ENCODE results near the gene MARCO. TPM values are rescaled to one million over a fixed set of nuclear protein-coding genes. Genes with fewer than 3 reads are reported as not detected.

Gene MARCO
- total RNA-seq, 4 donors from 2014 or later, result 0.87 to 23.7 (median 2.9) TPM

GRCh38 chr2:119012345-119013301, 70.6 kb downstream of the MARCO start:
- TF ChIP-seq CTCF (IDR thresholded peaks at IDR 0.05) (no peak), POLR2A (IDR thresholded peaks at IDR 0.05) (no peak)
- intact Hi-C loops (cut with DNase I), result loop anchor here (10.0 kb wide), 1 partner anchor 128 kb away; no protein-coding TSS in a partner anchor
- H3K27ac ChIP-seq, result no peak overlapping the region
- peaks cover 0 to 6% (median 0%) of the 10 kb centered on the region in 3 donors for H3K4me1 ChIP-seq
- no peaks in the 10 kb centered on the region for H3K36me3 ChIP-seq
- H3K4me3 ChIP-seq, result no peak overlapping the region
- peaks cover 0 to 69% (median 0%) of the 10 kb centered on the region in 4 donors for H3K27me3 ChIP-seq
- DNase-seq, result no peak
- 67 to 86% methylated on average over 4 to 8 of the region's 11 CpGs for WGBS, 2 donors
- no peaks in the 10 kb centered on the region for H3K9me3 ChIP-seq

GRCh38 chr2:119013671-119014070, 71.7 kb downstream of the MARCO start:
- Histone ChIP-seq H3K27me3 (peaks cover 0 to 74% (median 0%) of the 10 kb centered on the region in 4 donors), H3K36me3 (no peaks in the 10 kb centered on the region), H3K4me1 (peaks cover 0 to 6% (median 0%) of the 10 kb centered on the region in 3 donors), H3K27ac (no peak overlapping the region), H3K9me3 (no peaks in the 10 kb centered on the region), H3K4me3 (no peak overlapping the region)
- intact Hi-C loops (cut with DNase I), result loop anchor here (10.0 kb wide), 1 partner anchor 129 kb away; no protein-coding TSS in a partner anchor
- DNase-seq, result no peak
- WGBS, 2 donors, result 69 to 78% methylated on average over 3 to 4 of the region's 4 CpGs
- TF ChIP-seq POLR2A (IDR thresholded peaks at IDR 0.05) (no peak), CTCF (IDR thresholded peaks at IDR 0.05) (no peak)

GRCh38 chr2:119015845-119016244, 73.9 kb downstream of the MARCO start:
- H3K27ac ChIP-seq, result no peak overlapping the region
- no peak overlapping the region for H3K4me3 ChIP-seq
- TF ChIP-seq POLR2A (IDR thresholded peaks at IDR 0.05), result no peak
- TF ChIP-seq CTCF (IDR thresholded peaks at IDR 0.05), result no peak
- intact Hi-C loops (cut with DNase I), result loop anchor here (10.0 kb wide), 1 partner anchor 131 kb away; no protein-coding TSS in a partner anchor
- H3K4me1 ChIP-seq, result peaks cover 0 to 6% (median 0%) of the 10 kb centered on the region in 3 donors
- DNase-seq, result no peak
- 32 to 49% methylated on average over 12 to 13 of the region's 13 CpGs for WGBS, 2 donors
- no peaks in the 10 kb centered on the region for H3K9me3 ChIP-seq
- no peaks in the 10 kb centered on the region for H3K36me3 ChIP-seq
- H3K27me3 ChIP-seq, result peaks cover 0 to 57% (median 0%) of the 10 kb centered on the region in 4 donors

- H3K27me3 ChIP-seq, result peaks cover 0 to 35% (median 0%) of the 10 kb centered on the region in 4 donors
Measured at GRCh38 chr2:119019521-119019920, 77.5 kb downstream of the MARCO start.

More at GRCh38 chr2:119019521-119019920, 77.5 kb downstream of the MARCO start:
- Histone ChIP-seq H3K9me3 (no peaks in the 10 kb centered on the region), H3K4me1 (no peaks in the 10 kb centered on the region), H3K36me3 (no peaks in the 10 kb centered on the region), H3K27ac (no peak overlapping the region), H3K4me3 (no peak overlapping the region)
- intact Hi-C loops (cut with DNase I), result loop anchor here (10.0 kb wide), 1 partner anchor 135 kb away; no protein-coding TSS in a partner anchor
- DNase-seq, result no peak
- TF ChIP-seq CTCF (IDR thresholded peaks at IDR 0.05) (no peak), POLR2A (IDR thresholded peaks at IDR 0.05) (no peak)
